A549 (cell line): ENCODE data around the gene CISTR. TPM values are rescaled to one million over a fixed set of nuclear protein-coding genes. Genes with fewer than 3 reads are reported as not detected.
A peak's percentile ranks its signal among the peaks of the same experiment; 100 is the strongest.

Experiments
- ATAC-seq, 2 experiments: fragments of 200-7000 bp in 1 of 2; fragments of >200 bp in 1 of 2; cut with Nextera tagmentation in 1 of 2; cut with Tn5 transposase in 1 of 2; 3 replicates each; pipeline versions ENCODE4 v1.8.0 to v1.9.1; 2018 to 2020; ENCODE audit warnings: mild to moderate bottlenecking in 1 of 2, moderate library complexity in 1 of 2
- CTCF ChIA-PET: fragments of 300-600 bp; sonication (Branson Sonifier 250); formaldehyde crosslinking; extraction: SDS; loops from one replicate; lab custom pipeline; 2021; ENCODE audit warnings: antibody characterized with exemption, inconsistent platforms; lab: Yijun Ruan, JAX
- POLR2A ChIA-PET: fragments of 350-600 bp; formaldehyde crosslinking; extraction: SDS; loops from one replicate; lab custom pipeline; 2021; ENCODE audit warnings: antibody characterized with exemption, inconsistent platforms; lab: Yijun Ruan, JAX
- DNase-seq, 2 experiments: peaks; one replicate each; pipeline versions ENCODE4 v3.0.0 to v3.0.0-alpha.2; 2011 to 2016; ENCODE audit warnings: low read depth in 1 of 2, low spot score in 1 of 2
- FAIRE-seq: peaks from 2 replicates; lab custom pipeline; 2011; peaks lifted over from hg19 to GRCh38; lab: Jason Lieb, UNC
- H3K27ac ChIP-seq, 2 experiments: fragments of >200 bp; sonication (Bioruptor Twin); formaldehyde crosslinking; 3 replicates each; pipeline ENCODE4 v1.5.1; 2016 to 2017
- H3K4me1 ChIP-seq: fragments of >200 bp; sonication (Bioruptor Twin); formaldehyde crosslinking; 3 replicates; pipeline ENCODE4 v1.6.1; 2016
- H3K4me2 ChIP-seq: fragments of >200 bp; sonication (Bioruptor Twin); formaldehyde crosslinking; 3 replicates; pipeline ENCODE4 v1.6.1; 2016
- H3K4me3 ChIP-seq: fragments of >200 bp; sonication (Bioruptor Twin); formaldehyde crosslinking; 3 replicates; pipeline ENCODE4 v1.5.1; 2016
- H3K9me3 ChIP-seq: fragments of >200 bp; sonication (Bioruptor Twin); formaldehyde crosslinking; 3 replicates; pipeline ENCODE4 v1.6.1; 2016
- CEBPB ChIP-seq, 2 experiments: fragments of >200 bp in 1 of 2; sonication (Bioruptor Twin) in 1 of 2; formaldehyde crosslinking in 1 of 2; IDR thresholded peaks; 2 replicates each; pipeline ENCODE4 v1.6.1; 2012 to 2016
- CHD4 ChIP-seq: fragments of 200-600 bp; sonication (generic); IDR thresholded peaks from 2 replicates; pipeline ENCODE4 v1.6.1; 2016; ENCODE audit warnings: antibody characterized with exemption, mild to moderate bottlenecking, borderline replicate concordance
- CTCF ChIP-seq: fragments of >200 bp; sonication (Bioruptor Twin); formaldehyde crosslinking; IDR thresholded peaks from 3 replicates; pipeline ENCODE4 v1.5.1; 2016
- EP300 ChIP-seq, 2 experiments: fragments of >200 bp; sonication (Bioruptor Twin); formaldehyde crosslinking; IDR thresholded peaks; 2 replicates in 1 of 2; 3 replicates in 1 of 2; pipeline ENCODE4 v1.6.1; 2016 to 2017
- FOSL2 ChIP-seq, 2 experiments: fragments of 450-650 bp in 1 of 2; fragments of >200 bp in 1 of 2; sonication (Bioruptor Twin) in 1 of 2; formaldehyde crosslinking; IDR thresholded peaks; 2 replicates each; pipeline versions ENCODE4 v1.5.0 to v1.6.1; 2016 to 2020; ENCODE audit warnings: mild to moderate bottlenecking in 1 of 2, moderate library complexity in 1 of 2
- FOXS1 ChIP-seq: fragments of 250-450 bp; sonication (Bioruptor Pico); IDR thresholded peaks from 2 replicates; pipeline ENCODE4 v1.5.0; 2020; ENCODE audit warnings: mild to moderate bottlenecking, moderate library complexity
- HMGXB4 ChIP-seq: fragments of 250-450 bp; sonication (Bioruptor Pico); IDR thresholded peaks from 2 replicates; pipeline ENCODE4 v1.5.0; 2021; ENCODE audit warnings: mild to moderate bottlenecking, moderate library complexity, borderline replicate concordance
- HOXA7 ChIP-seq: fragments of 250-450 bp; sonication (Bioruptor Pico); IDR thresholded peaks from 2 replicates; pipeline ENCODE4 v1.5.0; 2020; ENCODE audit warnings: mild to moderate bottlenecking, moderate library complexity
- HOXB13 ChIP-seq: fragments of 250-450 bp; sonication (Bioruptor Pico); IDR thresholded peaks from 2 replicates; pipeline ENCODE4 v1.5.0; 2020; ENCODE audit warnings: low read depth, mild to moderate bottlenecking, moderate library complexity
- JUN ChIP-seq, 2 experiments: fragments of >200 bp; sonication (Bioruptor Twin); formaldehyde crosslinking; IDR thresholded peaks; 2 replicates in 1 of 2; 3 replicates in 1 of 2; pipeline ENCODE4 v1.6.1; 2016 to 2017
- MAX ChIP-seq: IDR thresholded peaks from 2 replicates; pipeline ENCODE4 v1.6.1; 2012
- NFE2L2 ChIP-seq: fragments of 150-350 bp; conservative IDR thresholded peaks from 2 replicates; pipeline ENCODE4 v1.6.1; 2014; ENCODE audit warnings: low read length
- NR3C1 ChIP-seq: fragments of >200 bp; sonication (Bioruptor Twin); formaldehyde crosslinking; IDR thresholded peaks from 3 replicates; pipeline ENCODE4 v1.6.1; 2017
- PBX3 ChIP-seq: IDR thresholded peaks from 2 replicates; pipeline ENCODE4 v1.6.1; 2012
- POLR2A ChIP-seq: IDR thresholded peaks from 2 replicates; pipeline ENCODE4 v1.6.1; 2012; ENCODE audit warnings: mild to moderate bottlenecking, low read length
- REST ChIP-seq: fragments of 200-600 bp; sonication (generic); IDR thresholded peaks from 2 replicates; pipeline ENCODE4 v1.6.1; 2016; ENCODE audit warnings: antibody characterized with exemption, mild to moderate bottlenecking, moderate library complexity
- RFX5 ChIP-seq: fragments of 450-650 bp; IDR thresholded peaks from 2 replicates; pipeline ENCODE4 v1.7.1; 2014; ENCODE audit warnings: antibody characterized with exemption, mild to moderate bottlenecking, moderate library complexity
- SREBF2 ChIP-seq: fragments of 450-650 bp; IDR thresholded peaks from 2 replicates; pipeline ENCODE4 v1.6.1; 2014; ENCODE audit warnings: mild to moderate bottlenecking, moderate library complexity
- WGBS: methylation state at CpG from one replicate; pipeline ENCODE4 v1.1.6; 2017; ENCODE audit errors: missing lambda C conversion rate; 5-methylcytosine and 5-hydroxymethylcytosine counted together
- polyA minus RNA-seq: library from RNA; depleted of rRNA, polyadenylated mRNA; stranded (reverse); fragments of >200 nt; gene quantifications from 2 replicates; pipeline ENCODE4 v1.2.3, GENCODE V29; 2011; rRNA and poly(A)+ RNA removed
- polyA plus RNA-seq, 4 experiments: library from polyadenylated mRNA; depleted of rRNA in 3 of 4; stranded (reverse); fragments of >200 nt; fragmentation: RNase III in 1 of 4; extraction: RNeasy Plus Mini Kit Qiagen cat#74134 plus additional on column Dnase treatment in 1 of 4; gene quantifications; 2 replicates in 3 of 4; 3 replicates in 1 of 4; pipeline ENCODE4 v1.2.3, GENCODE V29; 2011 to 2017

The CISTR gene
- not detected in 2 replicates for polyA plus RNA-seq (2011; rRNA removed)
- not detected in 2 replicates for polyA plus RNA-seq (2012; cell fraction: cytosol; rRNA removed)
- not detected in 2 replicates for polyA plus RNA-seq (2012; cell fraction: nucleus; rRNA removed)
- polyA plus RNA-seq (2017; fragmentation: RNase III; extraction: RNeasy Plus Mini Kit Qiagen cat#74134 plus additional on column Dnase treatment) = not detected in 3 replicates
- polyA minus RNA-seq = not detected in 2 replicates

GRCh38 chr12:53751336-53752191 is at the start of gene CISTR:
CISTR (minus strand) TSS chr12:53751979.
- 53% methylated on average over 62 of the region's 76 CpGs for WGBS
- peak within 1 kb of the TSS; percentile 31; the same call in 2 of the 3 replicates for H3K4me3 ChIP-seq
- no peak for FAIRE-seq
- H3K9me3 ChIP-seq = no peaks in the 10 kb centered on the region
- ChIA-PET CTCF (interaction anchor here (1.4 to 12.9 kb wide), 4 partner anchors 8 to 208 kb away, joined by 4 to 199 read pairs (median 12); no protein-coding TSS in a partner anchor), POLR2A (no interaction called here)
- H3K4me1 ChIP-seq = 0 out of 3 replicates have a peak, but pooled peaks cover 5% of the 10 kb centered on the region
- DNase-seq = no peak
- TF ChIP-seq SREBF2 (no peak), POLR2A (no peak), CHD4 (no peak), CTCF (no peak), HOXB13 (no peak), HMGXB4 (CRISPR knock-in tag) (no peak), RFX5 (no peak), JUN (IDR thresholded peaks at IDR 0.05) (no peak), HOXA7 (CRISPR knock-in tag) (no peak), MAX (no peak), FOXS1 (CRISPR knock-in tag) (no peak), REST (no peak)
- TF ChIP-seq, all 56 proteins: peak for 0
- peak within 1 kb of the TSS; percentile 57 for H3K4me2 ChIP-seq
- H3K27ac ChIP-seq = peak within 1 kb of the TSS in 1 of 2 experiments; percentile 46; a peak in 1 of 6 replicates
- ATAC-seq = no peak

GRCh38 chr12:53798575-53798974 is 46.8 kb upstream of the CISTR start:
- POLR2A ChIA-PET = interaction anchor here (0.6 kb wide), 1 partner anchor 219 kb away, joined by 7 read pairs; no protein-coding TSS in a partner anchor
- H3K4me2 ChIP-seq = peak overlapping the region; percentile 40
- 58% methylated on average over 2 of the region's 2 CpGs for WGBS

More at GRCh38 chr12:53798575-53798974, 46.8 kb upstream of the CISTR start:
- Histone ChIP-seq H3K4me3 (no peak overlapping the region), H3K27ac (peak overlapping the region; percentile 40 to 64; a peak in 5 of 6 replicates), H3K9me3 (no peaks in the 10 kb centered on the region), H3K4me1 (peaks cover 25% of the 10 kb centered on the region)
- DNase-seq = peak; percentile 19 to 47
- CTCF ChIA-PET = interaction anchor here (0.6 to 3.5 kb wide), 7 partner anchors 11 to 207 kb away, joined by 3 to 13 read pairs (median 3); no protein-coding TSS in a partner anchor
- FAIRE-seq = no peak
- no peak for TF ChIP-seq NFE2L2
- TF ChIP-seq EP300 (IDR thresholded peaks at IDR 0.05) = no peak
- peak; percentile 13; the same call in 1 of the 2 replicates for TF ChIP-seq FOSL2 (IDR thresholded peaks at IDR 0.05)
- TF ChIP-seq FOSL2 (CRISPR knock-in tag; IDR thresholded peaks at IDR 0.05) = no peak
- TF ChIP-seq HOXA7 (CRISPR knock-in tag) = no peak
- TF ChIP-seq NR3C1 = no peak
- TF ChIP-seq RFX5 = no peak
- TF ChIP-seq CEBPB (IDR thresholded peaks at IDR 0.05) = 0 out of 4 replicates have a peak, but pooled peaks of 1 of the 2 experiments have one; percentile 10
- TF ChIP-seq PBX3 = no peak
- ATAC-seq = peak; percentile 55 to 66; a peak in 4 of 6 replicates
